Suprapubic skin (tissue), 4 donors: ENCODE measurements around the gene PVR.

ENCODE experiments used
- EP300 ChIP-seq: sonication (generic); formaldehyde crosslinking; IDR thresholded peaks from one replicate; pipeline ENCODE4 v1.6.1; 2017; ENCODE audit warnings: antibody characterized with exemption
- POLR2A ChIP-seq, 2 donors: fragments of 450-650 bp; IDR thresholded peaks; one replicate each; pipeline ENCODE4 v1.6.1; 2017; ENCODE audit warnings: antibody characterized with exemption in 2 of 2, mild to moderate bottlenecking in 2 of 2, moderate library complexity in 2 of 2
- POLR2AphosphoS5 ChIP-seq, 3 donors: sonication (generic); formaldehyde crosslinking; IDR thresholded peaks; one replicate each; pipeline ENCODE4 v1.6.1; 2017; ENCODE audit warnings: antibody characterized with exemption in 3 of 3
- TF ChIP-seq, protein P1 (sequence below), 2 donors: fragments of 200-600 bp in 1 of 2; fragments of 450-650 bp in 1 of 2; sonication (generic) in 1 of 2; IDR thresholded peaks; one replicate each; pipeline ENCODE4 v1.5.1; 2016 to 2019; ENCODE audit warnings: antibody characterized with exemption in 2 of 2, mild to moderate bottlenecking in 1 of 2, moderate library complexity in 1 of 2

DNA sequence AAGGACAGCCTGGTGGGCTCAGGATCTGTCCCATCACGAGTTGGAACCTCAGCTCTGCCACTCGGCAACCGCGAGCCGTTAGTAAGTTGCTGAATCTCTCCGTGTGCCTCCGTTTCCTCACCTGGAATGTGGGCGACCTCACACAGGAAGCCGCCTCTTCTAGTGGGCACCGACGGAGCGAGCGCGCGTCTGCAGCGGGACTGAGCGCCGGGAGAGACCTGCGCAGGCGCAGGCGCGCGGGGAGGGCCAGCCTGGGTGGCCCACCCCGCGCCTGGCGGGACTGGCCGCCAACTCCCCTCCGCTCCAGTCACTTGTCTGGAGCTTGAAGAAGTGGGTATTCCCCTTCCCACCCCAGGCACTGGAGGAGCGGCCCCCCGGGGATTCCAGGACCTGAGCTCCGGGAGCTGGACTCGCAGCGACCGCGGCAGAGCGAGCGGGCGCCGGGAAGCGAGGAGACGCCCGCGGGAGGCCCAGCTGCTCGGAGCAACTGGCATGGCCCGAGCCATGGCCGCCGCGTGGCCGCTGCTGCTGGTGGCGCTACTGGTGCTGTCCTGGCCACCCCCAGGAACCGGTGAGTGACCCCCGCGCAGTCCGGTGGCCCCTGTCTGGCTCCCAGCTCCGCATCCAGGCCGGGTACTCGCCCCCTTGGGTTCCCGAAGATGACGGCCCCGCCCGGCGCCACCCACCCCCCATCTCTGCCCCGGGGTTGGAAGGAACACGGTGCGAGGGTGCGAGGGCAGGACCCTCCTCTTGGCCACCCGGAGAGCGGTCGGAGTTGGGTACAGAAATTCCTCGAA, at the start of gene PVR:
- TF ChIP-seq POLR2AphosphoS5 (IDR thresholded peaks at IDR 0.05) (no peak), EP300 (no peak), POLR2A (IDR thresholded peaks at IDR 0.05) (no peak)
- TF ChIP-seq, protein P1, sequence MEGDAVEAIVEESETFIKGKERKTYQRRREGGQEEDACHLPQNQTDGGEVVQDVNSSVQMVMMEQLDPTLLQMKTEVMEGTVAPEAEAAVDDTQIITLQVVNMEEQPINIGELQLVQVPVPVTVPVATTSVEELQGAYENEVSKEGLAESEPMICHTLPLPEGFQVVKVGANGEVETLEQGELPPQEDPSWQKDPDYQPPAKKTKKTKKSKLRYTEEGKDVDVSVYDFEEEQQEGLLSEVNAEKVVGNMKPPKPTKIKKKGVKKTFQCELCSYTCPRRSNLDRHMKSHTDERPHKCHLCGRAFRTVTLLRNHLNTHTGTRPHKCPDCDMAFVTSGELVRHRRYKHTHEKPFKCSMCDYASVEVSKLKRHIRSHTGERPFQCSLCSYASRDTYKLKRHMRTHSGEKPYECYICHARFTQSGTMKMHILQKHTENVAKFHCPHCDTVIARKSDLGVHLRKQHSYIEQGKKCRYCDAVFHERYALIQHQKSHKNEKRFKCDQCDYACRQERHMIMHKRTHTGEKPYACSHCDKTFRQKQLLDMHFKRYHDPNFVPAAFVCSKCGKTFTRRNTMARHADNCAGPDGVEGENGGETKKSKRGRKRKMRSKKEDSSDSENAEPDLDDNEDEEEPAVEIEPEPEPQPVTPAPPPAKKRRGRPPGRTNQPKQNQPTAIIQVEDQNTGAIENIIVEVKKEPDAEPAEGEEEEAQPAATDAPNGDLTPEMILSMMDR (IDR thresholded peaks at IDR 0.05) = no peak
